ENCODE measurements around the gene EIF4A3.

GRCh38 chr17:80190716-80191115 is 43.8 kb upstream of the EIF4A3 start:
- TF ChIP-seq SPI1 (IDR thresholded peaks at IDR 0.05; ENCODE audit: low read depth, low read length) = no peak
- no peak for TF ChIP-seq POLR2A (IDR thresholded peaks at IDR 0.05; ENCODE audit: low read depth, low read length)
- no peak for TF ChIP-seq PAX5 (IDR thresholded peaks at IDR 0.05; ENCODE audit: insufficient read depth, low read length, severe bottlenecking)
- no peak for TF ChIP-seq TAF1 (IDR thresholded peaks at IDR 0.05; ENCODE audit: low read depth, low read length)
- TF ChIP-seq POLR2AphosphoS5 (IDR thresholded peaks at IDR 0.05; ENCODE audit: low read depth, low read length) = no peak
